Neural progenitor cell (in vitro differentiated cells): ENCODE data around the gene PEMT. TPM values are rescaled to one million over a fixed set of nuclear protein-coding genes. Genes with fewer than 3 reads are reported as not detected.

Source experiments
- DNase-seq: peaks from one replicate; pipeline ENCODE4 v3.0.0-alpha.2; 2016; ENCODE audit warnings: low spot score
- H2AFZ ChIP-seq: fragments of 200-600 bp; sonication (generic); replicated peaks from 2 replicates; pipeline ENCODE4 v1.6.1; 2016; ENCODE audit warnings: antibody characterized with exemption
- H3F3A ChIP-seq: fragments of 200-600 bp; sonication (generic); 2 replicates; pipeline ENCODE4 v1.6.1; 2016; ENCODE audit warnings: antibody characterized with exemption, low read depth
- H3K27ac ChIP-seq: fragments of 200-600 bp; sonication (generic); 2 replicates; pipeline ENCODE4 v1.5.1; 2016; ENCODE audit warnings: mild to moderate bottlenecking
- H3K27me3 ChIP-seq: fragments of 200-600 bp; sonication (generic); 2 replicates; pipeline ENCODE4 v1.6.1; 2016; ENCODE audit warnings: mild to moderate bottlenecking, moderate library complexity
- H3K36me3 ChIP-seq: fragments of 200-600 bp; sonication (generic); 2 replicates; pipeline ENCODE4 v1.5.1; 2016
- H3K4me1 ChIP-seq: fragments of 200-600 bp; sonication (generic); 2 replicates; pipeline ENCODE4 v1.6.1; 2016; ENCODE audit warnings: mixed run types
- H3K4me2 ChIP-seq: fragments of 200-600 bp; sonication (generic); 2 replicates; pipeline ENCODE4 v1.6.1; 2016
- H3K4me3 ChIP-seq: fragments of 200-600 bp; sonication (generic); 2 replicates; pipeline ENCODE4 v1.5.1; 2016
- H3K79me2 ChIP-seq: fragments of 200-600 bp; sonication (generic); 2 replicates; pipeline ENCODE4 v1.6.1; 2016; ENCODE audit warnings: low read depth
- H3K9ac ChIP-seq: fragments of 200-600 bp; sonication (generic); 2 replicates; pipeline ENCODE4 v1.6.1; 2016
- H3K9me3 ChIP-seq: fragments of 200-600 bp; sonication (generic); 2 replicates; pipeline ENCODE4 v1.5.1; 2016; ENCODE audit warnings: low read depth
- H4K20me1 ChIP-seq: fragments of 200-600 bp; sonication (generic); 2 replicates; pipeline ENCODE4 v1.6.1; 2016; ENCODE audit warnings: low read depth
- H3K27ac Mint-ChIP-seq: 3 replicates; pipeline ENCODE4 v1.8.0; 2021; ENCODE audit warnings: mixed read lengths
- H3K27me3 Mint-ChIP-seq: 2 replicates; pipeline ENCODE4 v1.8.0; 2022; ENCODE audit warnings: low read depth, mild to moderate bottlenecking, inconsistent platforms, moderate library complexity, mixed read lengths; ENCODE audit not compliant: insufficient read depth
- H3K36me3 Mint-ChIP-seq: 3 replicates; pipeline ENCODE4 v1.8.0; 2021; ENCODE audit warnings: mixed read lengths
- H3K4me1 Mint-ChIP-seq: 3 replicates; pipeline ENCODE4 v1.8.0; 2021; ENCODE audit warnings: mixed read lengths
- H3K4me3 Mint-ChIP-seq: 3 replicates; pipeline ENCODE4 v1.8.0; 2021; ENCODE audit warnings: mild to moderate bottlenecking, moderate library complexity, mixed read lengths
- H3K9me3 Mint-ChIP-seq: 3 replicates; pipeline ENCODE4 v1.8.0; 2020; ENCODE audit warnings: mixed read lengths
- CTCF ChIP-seq: fragments of 200-600 bp; sonication (generic); IDR thresholded peaks from 2 replicates; pipeline ENCODE4 v1.5.1; 2017; ENCODE audit warnings: antibody characterized with exemption, mild to moderate bottlenecking
- EZH2 ChIP-seq: fragments of 200-600 bp; sonication (generic); IDR thresholded peaks from 2 replicates; pipeline ENCODE4 v1.6.1; 2017; ENCODE audit warnings: antibody characterized with exemption, mild to moderate bottlenecking, moderate library complexity
- EZH2phosphoT487 ChIP-seq: fragments of 200-600 bp; sonication (generic); IDR thresholded peaks from 2 replicates; pipeline ENCODE4 v1.6.1; 2017; ENCODE audit warnings: antibody characterized with exemption
- total RNA-seq: library from RNA; depleted of rRNA; stranded (reverse); fragments of >200 nt; gene quantifications from 2 replicates; pipeline ENCODE4 v1.2.3, GENCODE V29; 2015; ENCODE audit warnings: low replicate concordance

PEMT gene
- total RNA-seq, 1 donor from 2014 or later = 17.7 TPM

GRCh38 chr17:17509601-17510425 is 81.7 kb downstream of the PEMT start:
- Histone ChIP-seq H3K27ac (no peak overlapping the region), H3K27me3 (no peaks in the 10 kb centered on the region), H3K79me2 (no peaks in the 10 kb centered on the region), H3K4me2 (no peak overlapping the region), H3K9ac (no peak overlapping the region), H3K4me3 (no peak overlapping the region), H3F3A (no peaks in the 10 kb centered on the region), H3K4me1 (peaks cover under 1% of the 10 kb centered on the region), H4K20me1 (no peaks in the 10 kb centered on the region), H2AFZ (no peak overlapping the region), H3K9me3 (no peaks in the 10 kb centered on the region), H3K36me3 (no peaks in the 10 kb centered on the region)
- no peak overlapping the region for H3K27ac Mint-ChIP-seq
- H3K27me3 Mint-ChIP-seq = no peaks in the 10 kb centered on the region
- H3K9me3 Mint-ChIP-seq = no peaks in the 10 kb centered on the region
- H3K4me1 Mint-ChIP-seq = peaks cover 11% of the 10 kb centered on the region
- no peak overlapping the region for H3K4me3 Mint-ChIP-seq
- TF ChIP-seq EZH2phosphoT487 = no peak
- no peak for DNase-seq
- no peaks in the 10 kb centered on the region for H3K36me3 Mint-ChIP-seq

DNA sequence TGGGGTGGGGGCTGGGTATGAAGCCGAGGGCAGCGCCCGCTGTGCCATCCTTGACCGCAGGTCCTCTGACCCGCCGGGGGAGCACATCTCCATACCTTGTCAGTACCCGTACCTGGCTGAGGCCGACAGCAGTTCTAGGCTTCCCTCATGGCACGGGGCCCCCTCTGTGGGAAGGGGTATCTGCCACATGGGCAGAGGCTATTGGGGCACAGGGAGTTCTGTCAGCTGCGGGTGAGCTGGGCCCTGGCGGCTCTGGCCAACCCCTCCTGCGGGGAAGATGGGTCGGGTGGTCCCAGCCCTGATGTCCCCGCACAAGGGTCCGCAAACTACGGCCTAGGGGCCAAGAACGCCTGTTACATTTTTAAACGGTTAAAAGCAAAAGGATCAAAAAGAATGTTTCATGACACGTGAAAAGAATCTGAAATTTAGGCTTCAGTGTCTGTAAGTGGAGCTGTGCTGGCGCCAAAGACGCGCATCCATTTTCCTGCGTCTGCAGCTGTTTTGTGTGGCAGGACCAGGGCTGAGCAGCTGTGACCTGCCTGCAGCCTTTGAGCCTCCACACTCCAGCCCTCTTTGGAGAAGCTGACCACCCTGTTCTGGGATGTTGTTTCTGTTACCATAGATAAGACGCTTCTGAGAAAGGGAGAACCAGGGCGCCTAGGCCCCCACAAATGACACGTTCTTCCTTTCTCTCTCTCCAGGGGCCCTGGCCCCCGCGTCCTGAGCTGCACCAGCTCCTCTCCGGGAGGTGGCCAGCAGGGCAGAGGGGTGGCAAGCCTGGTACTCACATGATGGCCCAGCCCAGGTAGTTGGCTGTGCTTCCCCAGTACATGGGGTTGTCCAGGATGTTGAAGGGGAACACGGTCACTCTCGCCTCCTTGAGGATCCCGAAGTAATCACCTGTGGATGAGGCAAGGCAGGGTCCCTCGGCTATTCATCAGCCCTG is 82.6 kb downstream of the PEMT start:
- no peak overlapping the region for H2AFZ ChIP-seq
- TF ChIP-seq EZH2phosphoT487 = no peak
- TF ChIP-seq EZH2 = no peak
- TF ChIP-seq CTCF = no peak
- no peaks in the 10 kb centered on the region for H3K36me3 ChIP-seq
- Mint-ChIP-seq H3K4me3 (no peak overlapping the region), H3K27ac (no peak overlapping the region), H3K9me3 (no peaks in the 10 kb centered on the region), H3K36me3 (no peaks in the 10 kb centered on the region), H3K27me3 (no peaks in the 10 kb centered on the region), H3K4me1 (peaks cover 10% of the 10 kb centered on the region)
- no peak overlapping the region for H3K9ac ChIP-seq
- H3F3A ChIP-seq = no peaks in the 10 kb centered on the region
- no peak for DNase-seq
- no peaks in the 10 kb centered on the region for H3K9me3 ChIP-seq
- no peaks in the 10 kb centered on the region for H3K27me3 ChIP-seq
- no peak overlapping the region for H3K4me2 ChIP-seq
- peaks cover 1% of the 10 kb centered on the region for H3K4me1 ChIP-seq
- no peaks in the 10 kb centered on the region for H4K20me1 ChIP-seq
- H3K27ac ChIP-seq = no peak overlapping the region
- H3K4me3 ChIP-seq = no peak overlapping the region
- no peaks in the 10 kb centered on the region for H3K79me2 ChIP-seq

DNA sequence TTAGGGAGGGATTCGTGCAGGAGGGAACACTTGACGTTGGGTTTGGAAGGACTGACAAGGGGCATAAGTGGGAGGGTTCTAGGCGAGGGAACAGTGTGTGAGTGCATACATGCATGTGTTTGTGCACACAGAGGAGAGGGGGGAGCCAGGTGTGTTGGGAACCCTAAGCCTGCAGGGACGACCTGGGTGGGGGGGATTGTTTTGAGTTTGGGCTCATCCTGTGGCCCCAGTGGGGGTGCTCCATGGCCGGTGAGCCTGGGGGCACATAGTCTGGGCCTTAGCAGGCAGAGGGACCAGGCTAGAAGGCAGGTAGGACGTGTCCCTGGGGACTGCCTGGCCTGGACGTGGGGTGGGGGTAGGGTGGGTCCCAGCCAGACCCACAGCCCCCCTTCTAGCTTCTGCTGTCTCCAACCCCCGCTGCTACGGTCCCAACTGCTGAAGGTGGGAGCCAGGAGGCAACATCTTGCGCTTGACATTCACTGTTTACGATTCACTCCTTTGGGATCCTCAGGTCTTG is 83.4 kb downstream of the PEMT start:
- DNase-seq = no peak
- Mint-ChIP-seq H3K9me3 (no peaks in the 10 kb centered on the region), H3K36me3 (no peaks in the 10 kb centered on the region), H3K27me3 (no peaks in the 10 kb centered on the region), H3K27ac (no peak overlapping the region), H3K4me3 (no peak overlapping the region), H3K4me1 (peaks cover 16% of the 10 kb centered on the region)
- Histone ChIP-seq H4K20me1 (no peaks in the 10 kb centered on the region), H3K27me3 (no peaks in the 10 kb centered on the region), H3K36me3 (no peaks in the 10 kb centered on the region), H3K79me2 (no peaks in the 10 kb centered on the region), H3K9ac (no peak overlapping the region), H3K4me1 (peaks cover 5% of the 10 kb centered on the region), H2AFZ (no peak overlapping the region), H3K4me2 (no peak overlapping the region), H3F3A (no peaks in the 10 kb centered on the region), H3K4me3 (no peak overlapping the region), H3K9me3 (no peaks in the 10 kb centered on the region), H3K27ac (no peak overlapping the region)
- no peak for TF ChIP-seq CTCF
- no peak for TF ChIP-seq EZH2
- TF ChIP-seq EZH2phosphoT487 = no peak
